Peyer's patch (tissue), 4 donors: ENCODE measurements around the gene CFAP20.

Experiments used
- CTCF ChIP-seq, 6 experiments: fragments of 450-650 bp in 4 of 6; fragments of 200-600 bp in 2 of 6; sonication (generic) in 1 of 6; IDR thresholded peaks; one replicate each; pipeline ENCODE4 v1.5.1; 2017 to 2019; ENCODE audit warnings: antibody characterized with exemption in 6 of 6, mild to moderate bottlenecking in 3 of 6, moderate library complexity in 1 of 6
- POLR2A ChIP-seq, 2 donors: fragments of 450-650 bp; IDR thresholded peaks; one replicate each; pipeline ENCODE4 v1.5.1; 2017; ENCODE audit warnings: antibody characterized with exemption in 2 of 2, mild to moderate bottlenecking in 2 of 2, moderate library complexity in 2 of 2

GRCh38 chr16:58125781-58126335 lies 3.3 kb downstream of the CFAP20 start:
- TF ChIP-seq CTCF (IDR thresholded peaks at IDR 0.05), result no peak
- no peak for TF ChIP-seq POLR2A (IDR thresholded peaks at IDR 0.05)
